Stimulated activated CD8-positive, alpha-beta memory T cell treated with anti-CD3 and anti-CD28 coated beads, Interleukin-7, amount 100 ng/mL, for 24 hours (primary cell): ENCODE data around the gene PACSIN2.
"Not testable (repeated sequence)": the region's sequence is repeated elsewhere in the genome, so short reads cannot be mapped to it uniquely, and the experiment has no call there.

Experiments
- DNase-seq: peaks from one replicate; pipeline ENCODE4 v3.0.0-alpha.2; 2020; ENCODE audit warnings: low read depth

The PACSIN2 gene

DNA sequence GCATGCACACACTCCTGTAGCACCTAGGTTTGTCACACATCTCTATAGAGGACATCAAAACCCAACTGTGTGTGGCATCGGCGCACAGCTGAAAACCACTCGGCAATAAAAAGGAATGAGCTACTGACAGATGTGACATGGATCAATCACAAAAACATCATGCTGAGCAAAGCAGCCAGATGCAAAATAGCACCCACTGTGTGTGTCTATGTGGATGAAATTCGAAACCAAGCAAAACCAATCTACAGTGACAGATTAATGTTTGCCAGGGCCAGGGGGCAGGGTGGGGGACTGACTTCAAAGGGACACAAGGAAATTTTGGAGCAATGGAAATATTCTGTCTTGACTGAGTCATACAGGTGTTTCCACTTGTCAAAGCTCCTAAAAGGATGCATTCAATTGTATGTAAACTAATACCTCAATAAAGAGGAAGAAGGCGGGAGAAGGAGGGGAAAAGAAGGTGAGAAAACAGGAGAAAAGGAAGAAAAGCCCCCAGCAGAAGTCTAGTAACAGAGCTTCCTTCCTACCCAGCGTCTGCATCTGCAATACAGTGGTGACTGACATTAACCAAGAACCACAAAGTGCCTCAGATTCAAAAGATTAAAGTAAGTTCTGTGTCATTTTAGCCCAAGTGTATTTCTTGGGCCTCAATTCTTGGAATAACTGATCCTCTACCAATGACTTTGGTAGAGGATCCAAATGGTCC lies 49.8 kb downstream of the PACSIN2 start:
- DNase-seq, result no peak

GRCh38 chr22:42963231-42963595 lies 51.7 kb downstream of the PACSIN2 start:
- DNase-seq, result no peak

DNA sequence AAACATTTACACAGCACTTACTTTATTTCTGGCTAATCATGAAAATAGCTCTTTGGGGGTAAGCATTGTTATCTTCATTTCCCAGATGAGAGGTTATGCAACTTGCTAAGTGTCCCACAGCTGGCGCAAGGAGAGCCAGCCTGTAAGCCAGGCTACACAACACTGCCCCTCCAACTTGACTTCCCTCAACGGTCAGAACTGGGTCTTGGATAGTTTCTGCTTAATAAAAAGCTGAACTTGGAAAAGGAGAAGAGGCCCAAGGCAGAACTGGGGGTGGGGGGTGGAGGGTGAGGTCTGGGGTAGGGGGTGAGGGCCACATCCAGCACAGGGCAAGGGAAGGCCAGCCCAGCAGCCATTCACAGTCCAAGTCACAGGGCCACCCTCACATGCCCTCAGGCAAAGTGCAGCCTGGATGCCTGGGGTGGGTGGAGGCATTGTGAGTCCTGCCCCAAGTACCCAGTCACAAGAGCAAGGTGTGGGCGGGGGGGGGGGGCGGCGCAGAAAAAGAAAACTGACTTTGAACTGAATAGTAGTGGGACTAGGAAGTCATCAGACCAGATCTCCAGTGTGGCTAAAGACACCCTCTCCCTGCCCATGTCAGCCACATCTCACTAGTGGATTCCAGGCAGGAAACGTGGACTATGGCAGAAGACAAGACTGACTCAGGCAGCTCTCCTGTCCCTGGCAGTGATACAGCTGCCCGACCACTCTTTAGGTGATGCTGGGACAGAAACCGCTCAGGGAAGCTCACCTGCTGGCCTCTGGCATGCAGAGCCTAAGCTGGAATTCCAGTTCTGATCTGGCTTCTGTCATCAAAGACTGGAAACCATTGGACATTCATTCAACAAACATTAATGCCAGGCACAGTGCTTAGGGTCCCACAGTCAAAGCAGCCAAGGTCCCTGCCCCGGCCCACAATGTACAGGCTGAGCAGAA lies 52.4 kb downstream of the PACSIN2 start:
- DNase-seq, result no peak

DNA sequence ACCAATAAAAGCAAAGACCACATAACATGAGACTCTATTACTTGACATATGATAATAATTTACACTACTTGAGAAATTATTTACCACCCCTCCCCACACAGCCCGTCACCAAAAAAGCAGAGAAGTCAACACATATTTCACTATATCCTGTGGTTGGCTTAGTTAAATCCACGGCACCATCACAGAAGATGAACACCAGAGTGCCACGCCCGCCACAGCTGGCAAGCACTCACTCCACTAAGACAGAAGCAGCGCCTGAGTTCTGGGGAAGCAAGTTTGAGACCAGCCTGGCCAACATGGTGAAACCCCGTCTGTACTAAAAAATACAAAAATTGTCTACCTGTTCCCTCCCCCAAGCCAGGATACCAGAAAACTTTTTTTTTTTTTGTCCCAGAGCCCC lies 53.1 kb downstream of the PACSIN2 start:
- no peak for DNase-seq

DNA sequence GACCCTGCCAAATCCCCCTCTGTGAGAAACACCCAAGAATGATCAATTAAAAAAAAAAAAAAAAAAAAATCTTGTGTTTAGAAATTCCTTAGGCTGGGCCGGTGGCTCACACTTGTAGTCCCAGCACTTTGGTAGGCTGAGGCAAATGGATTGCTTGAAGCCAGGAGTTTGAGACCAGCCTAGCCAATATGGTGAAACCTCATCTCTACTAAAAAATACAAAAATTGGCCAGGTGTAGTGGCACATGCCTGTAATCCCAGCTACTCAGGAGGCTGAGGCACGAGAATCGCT lies 53.6 kb downstream of the PACSIN2 start:
- not testable (repeated sequence) for DNase-seq

GRCh38 chr22:42960531-42961399 lies 54.2 kb downstream of the PACSIN2 start:
- DNase-seq, result no peak

DNA sequence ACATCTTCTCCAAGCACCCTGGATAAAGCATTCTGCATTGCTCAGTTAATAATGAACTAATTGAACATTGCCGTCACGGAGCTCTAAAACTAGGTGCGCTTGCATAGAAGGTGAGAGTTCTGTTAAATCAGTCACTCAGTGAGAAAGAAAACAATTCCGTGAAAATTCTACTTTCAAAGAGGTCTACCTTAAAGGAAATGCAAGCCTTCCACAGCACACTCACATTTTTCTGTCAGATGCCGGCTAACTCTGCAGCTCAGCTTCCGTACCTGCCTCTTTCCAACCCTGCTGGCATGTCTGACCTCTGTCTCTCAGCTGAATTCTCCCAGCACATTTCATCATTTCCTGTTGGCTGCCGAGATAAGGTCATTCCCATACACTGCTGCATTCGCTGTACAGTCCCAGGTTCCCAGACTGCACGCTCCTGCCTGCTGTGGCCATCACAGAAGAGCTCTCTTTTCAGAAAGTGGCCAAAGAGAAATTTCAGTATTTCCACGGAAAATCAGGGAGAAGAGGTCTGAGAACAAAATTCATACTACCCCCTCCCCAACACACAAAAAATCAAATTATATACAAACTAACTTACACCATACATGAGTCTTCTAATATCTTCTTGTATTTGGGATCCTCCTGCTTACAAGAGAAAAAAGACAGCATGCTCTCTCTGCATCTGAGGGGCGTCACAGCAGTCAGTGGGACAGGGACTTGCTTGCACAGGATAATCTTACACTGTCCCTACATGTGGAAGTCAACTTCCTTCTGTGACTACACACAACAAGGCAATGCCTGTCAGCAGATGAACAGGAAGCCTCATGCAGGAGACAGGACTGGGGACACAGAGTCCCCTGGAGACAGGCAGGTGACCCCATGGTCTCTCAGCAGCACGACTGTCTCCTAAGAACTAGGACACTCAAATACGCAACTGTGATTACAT lies 55.1 kb downstream of the PACSIN2 start:
- no peak for DNase-seq

DNA sequence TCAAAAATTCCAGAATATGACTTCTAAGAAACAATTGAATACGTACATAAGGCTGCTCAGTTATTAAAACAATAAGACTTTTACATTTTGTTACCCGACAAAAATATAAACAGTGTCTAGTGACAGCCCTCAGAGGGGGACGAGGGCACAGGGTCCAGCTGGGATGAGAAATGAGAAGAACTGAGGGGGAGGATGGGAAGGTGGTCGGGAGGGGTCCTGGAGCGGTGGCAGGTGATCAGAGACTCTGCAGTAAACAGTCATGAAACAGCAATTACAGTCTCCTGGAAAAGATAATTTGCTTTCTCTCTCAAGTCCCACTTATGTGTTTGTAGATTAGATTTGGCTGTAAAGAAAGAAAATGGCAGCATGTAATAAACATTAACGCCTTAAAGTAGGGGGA lies 56.0 kb downstream of the PACSIN2 start:
- DNase-seq, result no peak

DNA sequence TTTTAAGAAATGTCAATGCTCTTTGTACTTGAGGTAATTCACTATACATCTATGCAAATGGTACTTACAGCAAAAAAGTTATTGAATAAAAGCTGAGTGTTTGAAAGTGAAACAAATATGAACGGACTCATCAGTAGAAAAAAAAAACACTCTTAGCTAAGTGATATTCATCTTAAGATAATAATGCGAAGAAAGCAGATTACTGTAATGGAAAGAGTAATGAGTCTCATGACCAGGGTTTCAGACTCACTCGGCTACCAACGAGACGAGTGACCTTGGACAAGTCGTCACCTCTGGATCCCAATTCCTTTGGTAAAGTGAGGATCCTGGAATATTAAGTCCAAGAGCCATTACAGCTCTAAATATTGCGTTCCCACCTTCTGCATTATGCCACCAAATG lies 57.0 kb downstream of the PACSIN2 start:
- DNase-seq, result no peak

- no peak for DNase-seq
Measured at GRCh38 chr22:42957544-42957943, 57.4 kb downstream of the PACSIN2 start.

DNA sequence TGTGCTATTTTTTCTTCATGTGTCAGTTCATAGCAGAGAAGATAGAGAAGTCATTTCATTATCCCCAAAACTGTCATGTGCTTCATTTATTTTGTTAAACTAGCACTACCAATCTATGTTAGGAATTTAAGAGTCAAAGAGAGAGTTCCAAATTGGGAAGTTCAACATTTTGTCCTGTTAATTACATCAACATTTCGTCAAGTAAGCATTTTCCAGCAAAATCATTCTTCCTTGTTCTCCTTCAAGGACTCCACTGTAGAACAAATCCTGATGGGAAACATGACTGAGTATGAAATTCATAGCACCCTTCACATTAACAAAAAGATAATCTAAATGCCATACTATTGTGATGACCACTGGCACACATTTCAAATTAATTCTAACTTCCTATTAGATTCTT lies 59.1 kb downstream of the PACSIN2 start:
- no peak for DNase-seq

- no peak for DNase-seq
Measured at GRCh38 chr22:42955087-42955635, 59.8 kb downstream of the PACSIN2 start.

- not testable (repeated sequence) for DNase-seq
Measured at GRCh38 chr22:42953751-42954150, 61.2 kb downstream of the PACSIN2 start.

- no peak for DNase-seq
Measured at GRCh38 chr22:42951093-42951710, 63.7 kb downstream of the PACSIN2 start.

DNA sequence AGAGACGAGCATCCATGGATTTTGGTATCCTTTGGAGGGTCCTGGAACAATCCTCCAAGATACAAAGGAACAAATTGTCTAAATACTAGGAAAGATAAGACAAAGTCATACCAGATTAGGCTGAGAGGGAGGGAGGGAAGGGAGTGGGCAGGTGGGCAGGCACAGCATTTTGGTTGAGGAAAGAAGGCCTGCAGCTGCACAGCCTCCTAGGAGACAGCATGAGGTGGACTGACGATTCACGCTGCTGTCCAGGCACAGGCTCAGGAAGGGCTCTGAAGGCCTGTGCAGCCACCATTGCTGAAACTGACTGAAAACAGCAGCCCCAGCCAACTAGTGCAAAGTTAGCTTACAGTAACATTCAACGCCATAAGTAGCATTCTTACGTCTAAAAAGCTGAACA lies 64.7 kb downstream of the PACSIN2 start:
- no peak for DNase-seq

GRCh38 chr22:42949159-42949558 lies 65.8 kb downstream of the PACSIN2 start:
- DNase-seq, result no peak

GRCh38 chr22:42948294-42948693 lies 66.7 kb downstream of the PACSIN2 start:
- no peak for DNase-seq

DNA sequence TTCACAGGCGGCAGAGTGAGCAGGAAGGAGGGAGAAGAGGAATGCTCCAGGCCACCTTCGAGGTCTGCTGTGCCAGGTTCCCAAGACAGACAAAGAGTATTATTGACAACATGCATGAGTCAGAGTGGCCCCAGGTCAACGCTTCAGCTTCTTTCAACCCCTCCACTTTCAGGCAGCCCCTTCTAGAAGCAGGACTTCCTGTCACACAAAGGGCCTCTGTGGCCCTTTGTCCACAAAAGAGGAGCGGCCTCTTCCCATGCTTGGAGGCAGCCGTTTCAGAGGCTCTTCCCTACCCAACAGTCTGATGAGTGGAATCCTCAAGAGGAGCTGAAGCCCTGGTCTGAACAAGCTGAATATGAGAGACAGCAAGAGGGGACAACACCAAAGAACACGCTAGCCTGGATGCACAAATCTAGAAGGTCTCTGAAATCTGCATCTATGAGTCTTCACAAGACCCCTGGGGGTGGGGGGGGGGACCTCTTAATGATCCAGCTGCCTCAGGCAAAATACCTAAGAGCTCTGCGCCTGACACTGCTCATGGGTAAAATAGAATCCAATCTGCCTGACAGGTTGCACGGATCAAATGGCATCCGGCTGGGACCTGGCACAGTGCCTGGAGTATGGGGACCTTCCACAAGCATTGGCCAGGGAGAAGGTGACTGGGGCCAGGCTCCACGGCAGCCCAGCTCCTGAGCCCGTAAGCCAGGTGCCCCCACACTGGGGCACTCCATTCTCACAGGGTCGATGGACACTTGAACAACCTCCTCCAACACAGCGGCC lies 67.5 kb downstream of the PACSIN2 start:
- no peak for DNase-seq

DNA sequence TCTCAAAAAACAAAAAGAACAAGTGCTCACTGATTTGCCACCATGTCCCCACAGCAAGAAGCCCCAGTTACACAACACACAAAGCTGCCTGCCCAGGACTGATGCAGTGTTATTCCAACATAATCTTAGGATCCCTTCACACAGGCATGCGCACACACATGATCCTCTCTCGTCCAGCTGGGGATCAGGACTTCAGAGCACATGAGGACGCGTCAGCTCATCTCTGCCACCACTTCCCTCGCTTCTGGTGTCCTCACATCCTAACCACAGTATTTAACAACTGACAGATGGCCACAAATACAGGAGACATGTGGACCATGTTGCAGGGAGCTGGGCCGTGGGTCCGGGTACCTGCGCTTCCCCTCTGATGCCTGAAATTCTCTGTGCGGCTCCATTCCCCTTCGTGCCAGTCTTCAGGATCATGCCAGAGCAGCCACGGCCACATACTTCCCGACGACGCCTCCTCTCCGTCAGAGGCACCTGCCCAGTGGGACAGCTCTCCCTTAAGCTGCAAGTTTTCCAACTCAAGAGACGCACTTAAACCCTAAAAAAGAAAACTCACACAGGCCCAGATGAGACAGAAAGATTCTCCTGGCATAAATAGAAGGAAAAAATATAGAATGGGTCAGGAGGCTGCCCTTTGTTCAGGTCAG lies 68.3 kb downstream of the PACSIN2 start:
- no peak for DNase-seq
